ENCODE results near the gene SLC26A1. TPM values are rescaled to one million over a fixed set of nuclear protein-coding genes. Genes with fewer than 3 reads are reported as not detected.

The SLC26A1 gene
- total RNA-seq, 4 donors from 2014 or later: not detected

DNA sequence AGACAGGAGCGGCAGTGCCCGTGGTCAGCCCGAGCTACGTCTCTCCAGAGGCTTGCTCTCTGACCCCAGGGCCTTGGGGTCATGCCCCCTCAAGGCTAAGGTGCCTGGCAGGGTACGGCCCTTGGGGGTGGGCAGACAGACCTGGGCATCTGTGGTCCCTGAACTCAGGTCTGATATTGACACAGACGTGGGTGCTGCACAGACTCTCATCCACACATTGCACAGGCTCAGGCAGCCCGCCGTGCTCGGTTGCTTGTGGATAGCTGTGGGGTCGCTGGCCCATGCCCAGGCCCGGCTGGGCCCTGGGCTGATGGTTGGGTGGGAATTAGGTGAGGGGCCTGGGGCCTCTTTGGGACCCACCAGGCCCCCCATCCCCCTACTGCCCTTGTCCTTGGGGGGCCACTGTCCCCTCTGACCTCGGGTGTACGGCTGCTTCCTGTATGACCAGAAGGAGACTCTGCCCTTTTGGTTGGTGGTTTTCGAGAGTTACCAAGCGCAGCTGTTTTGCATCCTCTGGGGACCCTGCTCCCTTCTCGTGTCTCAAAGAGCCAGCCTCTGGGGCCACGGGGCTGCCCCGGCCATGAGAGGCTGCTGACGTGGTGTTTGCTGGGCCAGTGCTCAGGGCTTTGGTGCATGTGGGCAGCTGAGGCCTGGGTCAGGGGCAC, 28.3 kb upstream of the SLC26A1 start:
- no peak for TF ChIP-seq POLR2A (IDR thresholded peaks at IDR 0.05)
- TF ChIP-seq POLR2AphosphoS5 (IDR thresholded peaks at IDR 0.05): no peak
- TF ChIP-seq CTCF (IDR thresholded peaks at IDR 0.05): no peak
- no peak for TF ChIP-seq EP300 (IDR thresholded peaks at IDR 0.05)
- Histone ChIP-seq H3K4me1 (peaks cover 0 to 19% (median 0%) of the 10 kb centered on the region in 3 donors), H3K36me3 (peaks cover 0 to 29% of the 10 kb centered on the region in 2 donors), H3K27ac (no peak overlapping the region), H3K4me3 (no peak overlapping the region), H3K27me3 (no peaks in the 10 kb centered on the region), H3K9me3 (no peaks in the 10 kb centered on the region)
- 90% methylated on average over 2 of the region's 19 CpGs; no CpG with 5 or more reads in 1 of the 2 donors for WGBS, 2 donors (ENCODE audit: low coverage in 1 of 2)
- ATAC-seq: no peak

DNA sequence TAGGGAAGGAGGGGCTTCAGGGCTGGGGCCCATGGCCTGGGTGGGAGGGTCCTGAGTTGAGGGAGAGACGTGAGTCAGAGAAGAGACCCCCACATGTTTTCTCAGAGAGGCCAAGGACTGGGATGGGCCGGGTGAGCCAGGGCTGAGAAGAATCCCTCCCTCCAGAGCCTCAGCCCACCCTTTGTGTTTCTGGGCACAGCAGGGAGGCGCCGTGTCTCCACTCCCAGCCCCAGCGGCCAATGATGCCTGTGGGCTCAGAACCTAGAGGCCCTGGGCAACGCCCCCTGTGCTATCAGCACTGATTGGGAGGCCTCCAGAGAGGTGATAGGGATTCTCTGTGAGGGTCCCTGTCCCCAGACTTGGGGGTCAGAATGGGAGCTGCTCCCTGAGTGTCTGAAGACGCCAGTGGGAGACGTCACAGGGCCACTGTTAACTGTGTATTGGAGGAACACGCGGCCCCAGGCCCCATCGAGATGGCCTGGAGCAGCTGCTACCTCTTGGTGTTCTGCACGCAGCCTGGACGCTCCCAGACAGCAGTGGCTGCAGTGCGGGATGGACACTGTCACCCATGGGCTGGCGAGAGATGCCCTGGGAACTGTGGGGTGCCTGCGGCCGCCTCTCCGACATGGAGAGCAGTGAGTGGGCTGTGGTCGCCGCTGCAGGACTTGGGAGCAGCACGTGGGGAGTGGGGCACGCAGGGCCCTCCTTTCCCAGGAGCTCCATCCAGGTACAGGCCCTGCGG, 26.7 kb upstream of the SLC26A1 start:
- Histone ChIP-seq H3K36me3 (peaks cover 0 to 16% of the 10 kb centered on the region in 2 donors), H3K4me3 (no peak overlapping the region), H3K27me3 (no peaks in the 10 kb centered on the region), H3K4me1 (peaks cover 0 to 26% (median 0%) of the 10 kb centered on the region in 3 donors), H3K27ac (no peak overlapping the region), H3K9me3 (no peaks in the 10 kb centered on the region)
- ATAC-seq: no peak
- WGBS, 2 donors (ENCODE audit: low coverage in 1 of 2): 80% methylated on average over 1 of the region's 23 CpGs; no CpG with 5 or more reads in 1 of the 2 donors
- no peak for TF ChIP-seq EP300 (IDR thresholded peaks at IDR 0.05)
- no peak for TF ChIP-seq CTCF (IDR thresholded peaks at IDR 0.05)
- TF ChIP-seq POLR2A (IDR thresholded peaks at IDR 0.05): no peak
- TF ChIP-seq POLR2AphosphoS5 (IDR thresholded peaks at IDR 0.05): no peak

GRCh38 chr4:1019320-1019719, 26.1 kb upstream of the SLC26A1 start:
- Histone ChIP-seq H3K9me3 (no peaks in the 10 kb centered on the region), H3K27ac (no peak overlapping the region), H3K36me3 (peaks cover 0 to 10% of the 10 kb centered on the region in 2 donors), H3K27me3 (no peaks in the 10 kb centered on the region), H3K4me1 (peaks cover 0 to 32% (median 0%) of the 10 kb centered on the region in 3 donors), H3K4me3 (no peak overlapping the region)
- ATAC-seq: no peak
- TF ChIP-seq POLR2A (IDR thresholded peaks at IDR 0.05) (no peak), POLR2AphosphoS5 (IDR thresholded peaks at IDR 0.05) (no peak), CTCF (IDR thresholded peaks at IDR 0.05) (no peak), EP300 (IDR thresholded peaks at IDR 0.05) (no peak)
- no CpG with 5 or more reads among the region's 9 CpGs for WGBS, 2 donors (ENCODE audit: low coverage in 1 of 2)

DNA sequence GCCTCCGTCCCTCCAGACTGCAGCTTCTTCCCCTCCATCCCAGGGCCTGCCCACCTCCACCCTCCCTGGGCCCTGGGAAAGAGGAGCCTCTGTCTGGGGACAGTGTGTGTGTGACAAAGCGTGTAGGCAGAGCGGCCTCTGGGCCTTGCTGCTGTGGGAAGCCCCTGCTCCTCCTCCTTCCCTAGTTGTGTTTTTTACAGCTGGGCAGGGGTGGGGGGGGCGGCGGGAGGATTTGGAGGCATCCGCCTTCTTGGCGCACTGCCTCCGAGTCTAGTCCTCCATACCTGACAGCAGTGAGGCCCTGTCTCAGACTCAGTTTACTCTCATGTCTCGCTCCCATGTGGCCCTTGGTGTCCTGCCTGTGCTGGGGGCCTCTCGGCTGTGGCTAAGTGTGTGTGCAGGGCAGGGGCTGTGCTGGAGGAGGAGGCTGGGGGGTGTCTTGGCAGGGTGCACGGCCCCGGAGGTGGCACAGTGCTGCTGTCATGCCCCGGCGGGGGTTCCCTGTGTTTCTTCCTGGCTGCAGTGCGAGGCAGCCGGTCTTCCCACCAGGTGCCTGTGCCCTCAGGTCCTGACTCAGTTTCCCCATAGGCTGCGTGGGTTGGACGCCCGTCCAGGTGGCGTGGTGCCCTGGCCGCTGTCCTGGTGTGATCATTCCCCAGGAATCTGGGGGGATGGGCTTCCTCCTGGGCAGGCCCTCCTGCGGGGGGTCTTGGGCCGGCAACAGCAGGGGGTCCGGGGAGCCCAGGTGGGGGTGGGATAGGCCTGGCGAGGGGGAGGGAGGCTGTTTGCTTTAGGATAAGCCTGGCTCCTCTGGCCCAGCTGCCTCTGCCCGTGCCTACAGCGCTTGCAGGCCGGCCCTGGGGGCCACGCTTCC, 25.2 kb upstream of the SLC26A1 start:
- Histone ChIP-seq H3K36me3 (peaks cover 0 to under 1% of the 10 kb centered on the region in 2 donors), H3K4me3 (no peak overlapping the region), H3K9me3 (no peaks in the 10 kb centered on the region), H3K27me3 (no peaks in the 10 kb centered on the region), H3K27ac (no peak overlapping the region), H3K4me1 (peaks cover 0 to 39% (median 0%) of the 10 kb centered on the region in 3 donors)
- 65% methylated on average over 5 of the region's 29 CpGs; no CpG with 5 or more reads in 1 of the 2 donors for WGBS, 2 donors (ENCODE audit: low coverage in 1 of 2)
- no peak for ATAC-seq
- no peak for TF ChIP-seq POLR2A (IDR thresholded peaks at IDR 0.05)

- Histone ChIP-seq H3K27me3 (no peaks in the 10 kb centered on the region), H3K4me3 (no peak overlapping the region), H3K27ac (no peak overlapping the region), H3K9me3 (no peaks in the 10 kb centered on the region), H3K36me3 (no peaks in the 10 kb centered on the region), H3K4me1 (peaks cover 0 to 45% (median under 1%) of the 10 kb centered on the region in 3 donors)
- ATAC-seq: no peak
- TF ChIP-seq CTCF (IDR thresholded peaks at IDR 0.05) (no peak), POLR2AphosphoS5 (IDR thresholded peaks at IDR 0.05) (no peak), EP300 (IDR thresholded peaks at IDR 0.05) (no peak), POLR2A (IDR thresholded peaks at IDR 0.05) (no peak)
- WGBS, 2 donors (ENCODE audit: low coverage in 1 of 2): no CpG with 5 or more reads among the region's 15 CpGs
Measured at GRCh38 chr4:1017706-1018105, 24.5 kb upstream of the SLC26A1 start.

Measured in gastroesophageal sphincter (tissue), 4 donors.